ENCODE data around the gene PPARGC1A. TPM values are rescaled to one million over a fixed set of nuclear protein-coding genes. Genes with fewer than 3 reads are reported as not detected.

Gene PPARGC1A
- polyA plus RNA-seq, 2 of the 4 experiments (the other 2 are of a cell fraction), result 0.04 TPM

- FAIRE-seq, result no peak
- no peak overlapping the region for H3K4me2 ChIP-seq
- DNase-seq (ENCODE audit: low read depth in 1 of 2, low spot score in 1 of 2), result no peak
- H3K9me3 ChIP-seq, result no peaks in the 10 kb centered on the region
- TF ChIP-seq HOXB13 (CRISPR knock-in tag; IDR thresholded peaks at IDR 0.05; ENCODE audit: low read depth) (no peak), TP53 (CRISPR knock-in tag; IDR thresholded peaks at IDR 0.05) (no peak), E2F6 (IDR thresholded peaks at IDR 0.05; ENCODE audit: borderline replicate concordance, low read depth) (no peak), MAZ (IDR thresholded peaks at IDR 0.05; ENCODE audit: borderline replicate concordance, low read depth, low read length) (no peak), ESRRA (IDR thresholded peaks at IDR 0.05; ENCODE audit: borderline replicate concordance, low read length) (no peak), CTCF (IDR thresholded peaks at IDR 0.05) (no peak), CEBPB (IDR thresholded peaks at IDR 0.05) (no peak), USF2 (IDR thresholded peaks at IDR 0.05) (no peak), ELK1 (IDR thresholded peaks at IDR 0.05; ENCODE audit: low read depth, low read length) (no peak), JUNB (IDR thresholded peaks at IDR 0.05) (no peak), PHF8 (IDR thresholded peaks at IDR 0.05; ENCODE audit: borderline replicate concordance, low read depth) (no peak), EP300 (IDR thresholded peaks at IDR 0.05) (no peak), ZNF302 (CRISPR knock-in tag; IDR thresholded peaks at IDR 0.05) (no peak), MAFK (IDR thresholded peaks at IDR 0.05; ENCODE audit: partially characterized antibody) (no peak), SMC3 (IDR thresholded peaks at IDR 0.05) (no peak), EHF (CRISPR knock-in tag; IDR thresholded peaks at IDR 0.05) (no peak)
- 5% methylated on average over 3 of the region's 3 CpGs for WGBS (ENCODE audit: missing lambda C conversion rate)
- CTCF ChIA-PET, result no interaction called here
- no peaks in the 10 kb centered on the region for H3K4me1 ChIP-seq
- H3K27ac ChIP-seq, result no peak overlapping the region
- POLR2A ChIA-PET, result no interaction called here
- H3K4me3 ChIP-seq, result no peak overlapping the region
- no peak for ATAC-seq
Measured at GRCh38 chr4:23876418-23877089, 13.3 kb downstream of the PPARGC1A start.

- no peaks in the 10 kb centered on the region for H3K9me3 ChIP-seq
- no peak overlapping the region for H3K4me3 ChIP-seq
- H3K4me1 ChIP-seq, result no peaks in the 10 kb centered on the region
- no peak for FAIRE-seq
- no peak for DNase-seq (ENCODE audit: low read depth in 1 of 2, low spot score in 1 of 2)
- TF ChIP-seq HDAC2 (IDR thresholded peaks at IDR 0.05) (no peak), SMC3 (IDR thresholded peaks at IDR 0.05) (no peak), RFX5 (IDR thresholded peaks at IDR 0.05) (no peak)
- no peak overlapping the region for H3K27ac ChIP-seq
- ChIA-PET POLR2A (no interaction called here), CTCF (no interaction called here)
- no peak overlapping the region for H3K4me2 ChIP-seq
- 26% methylated on average over 6 of the region's 6 CpGs for WGBS (ENCODE audit: missing lambda C conversion rate)
- no peak for ATAC-seq
Measured at GRCh38 chr4:23875317-23875716, 14.5 kb downstream of the PPARGC1A start.

- no peak for FAIRE-seq
- no peak overlapping the region for H3K4me3 ChIP-seq
- POLR2A ChIA-PET, result no interaction called here
- no peak for DNase-seq (ENCODE audit: low read depth in 1 of 2, low spot score in 1 of 2)
- CTCF ChIA-PET, result no interaction called here
- ATAC-seq, result no peak
- no peak overlapping the region for H3K4me2 ChIP-seq
- H3K4me1 ChIP-seq, result no peaks in the 10 kb centered on the region
- 0% methylated on average over 2 of the region's 2 CpGs for WGBS (ENCODE audit: missing lambda C conversion rate)
- H3K27ac ChIP-seq, result no peak overlapping the region
- no peaks in the 10 kb centered on the region for H3K9me3 ChIP-seq
- no peak for TF ChIP-seq POLR2A (IDR thresholded peaks at IDR 0.05; ENCODE audit: low read length)
- no peak for TF ChIP-seq BHLHE40 (IDR thresholded peaks at IDR 0.05; ENCODE audit: low read depth, low read length)
Measured at GRCh38 chr4:23874536-23874901, 15.3 kb downstream of the PPARGC1A start.
